Endothelial cell of umbilical vein (primary cell): ENCODE results near the gene NAPA. TPM values are rescaled to one million over a fixed set of nuclear protein-coding genes. Genes with fewer than 3 reads are reported as not detected.

Source experiments
- BruUV-seq: library from RNA; stranded (reverse); fragments of 400-500 nt; replicated peaks from 2 replicates; lab custom pipeline; 2021; lab: Mats Ljungman, UMichigan
- CTCF ChIA-PET: fragments of 300-600, 350-600 bp; sonication (Branson Sonifier 250); formaldehyde crosslinking; loops from one replicate; lab custom pipeline; 2021; ENCODE audit warnings: antibody characterized with exemption, inconsistent platforms; lab: Charles Lee
- POLR2A ChIA-PET: fragments of 300-600, 350-600 bp; sonication (Branson Sonifier 250); formaldehyde crosslinking; loops from one replicate; lab custom pipeline; 2021; ENCODE audit warnings: antibody characterized with exemption, inconsistent platforms; lab: Charles Lee
- DNase-seq: peaks from one replicate; pipeline ENCODE4 v3.0.0-alpha.2; 2011; ENCODE audit warnings: low read depth, low spot score
- FAIRE-seq: peaks from 2 replicates; lab custom pipeline; 2011; peaks lifted over from hg19 to GRCh38; lab: Jason Lieb, UNC
- H2AFZ ChIP-seq: 2 replicates; pipeline ENCODE4 v1.6.0; 2012; ENCODE audit warnings: low read depth, low read length, control low read depth, inconsistent platforms
- H3K27ac ChIP-seq: 2 replicates; pipeline ENCODE4 v1.5.1; 2011; ENCODE audit warnings: low read depth, mild to moderate bottlenecking, control low read depth, low read length, moderate library complexity; ENCODE audit not compliant: insufficient read depth
- H3K27me3 ChIP-seq, 2 experiments: 2 replicates each; pipeline versions ENCODE4 v1.6.0 to v1.6.1; 2011; ENCODE audit warnings: low read length in 2 of 2, mixed read lengths in 1 of 2; ENCODE audit not compliant: control insufficient read depth in 2 of 2, insufficient read depth in 2 of 2
- H3K36me3 ChIP-seq, 2 experiments: 2 replicates in 1 of 2; 3 replicates in 1 of 2; pipeline ENCODE4 v1.5.1; 2011; ENCODE audit warnings: low read length in 2 of 2, mild to moderate bottlenecking in 1 of 2, moderate library complexity in 1 of 2; ENCODE audit not compliant: control insufficient read depth in 2 of 2, insufficient read depth in 2 of 2; ENCODE audit errors: extremely low read depth in 1 of 2
- H3K4me1 ChIP-seq: 3 replicates; pipeline ENCODE4 v1.5.1; 2011; ENCODE audit warnings: mild to moderate bottlenecking, low read length; ENCODE audit not compliant: control insufficient read depth, insufficient read depth; ENCODE audit errors: extremely low read depth
- H3K4me2 ChIP-seq: 2 replicates; pipeline ENCODE4 v1.6.1; 2011; ENCODE audit warnings: low read length, control low read depth, mixed read lengths; ENCODE audit not compliant: insufficient read depth
- H3K4me3 ChIP-seq, 3 experiments: fragments of 200-600 bp in 1 of 3; sonication (generic), shearing (Covaris generic) in 1 of 3; replicated peaks in 1 of 3; 2 replicates each; pipeline ENCODE4 v1.5.1; 2011 to 2016; ENCODE audit warnings: control low read depth in 3 of 3, low read length in 3 of 3, mild to moderate bottlenecking in 2 of 3, inconsistent platforms in 1 of 3, low read depth in 1 of 3, moderate library complexity in 1 of 3; ENCODE audit not compliant: insufficient read depth in 1 of 3
- H3K79me2 ChIP-seq: 2 replicates; pipeline ENCODE4 v1.6.0; 2012; ENCODE audit warnings: low read length, inconsistent platforms; ENCODE audit not compliant: control insufficient read depth, insufficient read depth
- H3K9ac ChIP-seq: replicated peaks from 2 replicates; pipeline ENCODE3; 2011; ENCODE audit warnings: low read length, control low read depth; ENCODE audit not compliant: insufficient read depth; ENCODE audit errors: extremely low read depth
- H3K9me1 ChIP-seq: replicated peaks from 3 replicates; pipeline ENCODE4 v1.6.0; 2011; ENCODE audit warnings: mild to moderate bottlenecking, low read length; ENCODE audit not compliant: control insufficient read depth, insufficient read depth; ENCODE audit errors: extremely low read depth
- H3K9me3 ChIP-seq: replicated peaks from 2 replicates; pipeline ENCODE4 v1.5.1; 2012; ENCODE audit warnings: low read length, inconsistent platforms; ENCODE audit not compliant: control insufficient read depth, insufficient read depth
- H4K20me1 ChIP-seq: replicated peaks from 2 replicates; pipeline ENCODE3; 2011; ENCODE audit warnings: mild to moderate bottlenecking, low read length; ENCODE audit not compliant: control insufficient read depth, insufficient read depth; ENCODE audit errors: extremely low read depth
- CTCF ChIP-seq, 2 donors: IDR thresholded peaks; 1 replicate in 1 of 2; 2 replicates in 1 of 2; pipeline ENCODE4 v1.5.1; 2011; ENCODE audit warnings: low read length in 2 of 2, mild to moderate bottlenecking in 2 of 2, moderate library complexity in 2 of 2, control low read depth in 1 of 2, inconsistent platforms in 1 of 2, low read depth in 1 of 2; ENCODE audit not compliant: insufficient read depth in 1 of 2; ENCODE audit errors: extremely low read depth in 1 of 2
- EZH2 ChIP-seq: IDR thresholded peaks from 2 replicates; pipeline ENCODE4 v1.6.1; 2012; ENCODE audit warnings: borderline replicate concordance, low read depth, mild to moderate bottlenecking, moderate library complexity, low read length, inconsistent platforms; ENCODE audit not compliant: severe bottlenecking
- FOS ChIP-seq: IDR thresholded peaks from 2 replicates; pipeline ENCODE4 v1.6.1; 2011; ENCODE audit warnings: mild to moderate bottlenecking, low read length, moderate library complexity, borderline replicate concordance; ENCODE audit not compliant: insufficient read depth
- GATA2 ChIP-seq: IDR thresholded peaks from 2 replicates; pipeline ENCODE4 v1.7.0; 2011; ENCODE audit warnings: low read depth, mild to moderate bottlenecking, moderate library complexity, mixed read lengths, low read length; ENCODE audit not compliant: insufficient read length, insufficient read depth
- JUN ChIP-seq: IDR thresholded peaks from 2 replicates; pipeline ENCODE4 v1.6.1; 2011; ENCODE audit warnings: borderline replicate concordance, low read depth; ENCODE audit not compliant: insufficient read length, insufficient read depth
- MAX ChIP-seq: IDR thresholded peaks from 2 replicates; pipeline ENCODE4 v1.6.1; 2011; ENCODE audit not compliant: insufficient read depth, insufficient read length
- MYC ChIP-seq: IDR thresholded peaks from one replicate; pipeline ENCODE4 v1.6.1; 2011; ENCODE audit warnings: mild to moderate bottlenecking, low read depth, low read length
- POLR2A ChIP-seq: IDR thresholded peaks from 2 replicates; pipeline ENCODE4 v1.6.1; 2012; ENCODE audit warnings: low read depth, mild to moderate bottlenecking, control low read depth, low read length
- POLR2AphosphoS5 ChIP-seq: IDR thresholded peaks from 2 replicates; pipeline ENCODE4 v1.6.1; 2012; ENCODE audit warnings: low read depth, mild to moderate bottlenecking, control low read depth, low read length, moderate library complexity; ENCODE audit not compliant: insufficient read depth
- dilution Hi-C: fragments of 300-500 bp; cut with MboI; formaldehyde crosslinking; loops from one replicate; pipeline ENCODE4 v1.15.0; 2019; ENCODE audit warnings: low sequenced_read_pairs; ENCODE audit not compliant: extremely low pct_ligation_motif_present
- intact Hi-C: fragments of 100-400 bp; cut with micrococcal nuclease; formaldehyde crosslinking; loops from one replicate; pipeline ENCODE4 v1.10.0; 2022
- polyA plus RNA-seq, 4 experiments: library from polyadenylated mRNA; depleted of rRNA in 3 of 4; stranded (reverse) in 3 of 4; unstranded in 1 of 4; fragments of >200 nt; gene quantifications; 2 replicates each; pipeline versions ENCODE4 v1.2.1 to v1.2.3, GENCODE V29; 2011 to 2012; ENCODE audit warnings: missing spikeins in 1 of 4
- total RNA-seq: library from RNA; stranded (reverse); gene quantifications from 2 replicates; pipeline ENCODE4 v1.2.3, GENCODE V29; 2021

The NAPA gene
- total and polyA plus RNA-seq, 2 donors (not counting 3 experiments of a cell fraction or from before 2014, with no cell fraction given), result 107 to 154 TPM

- no peak overlapping the region for H3K9ac ChIP-seq
- no peaks in the 10 kb centered on the region for H3K79me2 ChIP-seq
- POLR2A ChIA-PET, result no interaction called here
- no peaks in the 10 kb centered on the region for H4K20me1 ChIP-seq
- no peak overlapping the region for H3K4me2 ChIP-seq
- CTCF ChIA-PET, result interaction anchor here (0.9 to 2.5 kb wide), 2 partner anchors 8 to 263 kb away, joined by 3 to 10 read pairs; no protein-coding TSS in a partner anchor
- H3K36me3 ChIP-seq, result no peaks in the 10 kb centered on the region
- TF ChIP-seq JUN (no peak), POLR2A (no peak), POLR2AphosphoS5 (no peak), CTCF (IDR thresholded peaks at IDR 0.05; ENCODE audit: extremely low read depth in 1 of 2, insufficient read depth in 1 of 2, low read depth in 1 of 2, low read length in 2 of 2) (no peak), MYC (no peak), MAX (no peak), GATA2 (no peak), EZH2 (no peak), FOS (no peak)
- H3K4me3 ChIP-seq, result no peak overlapping the region
- H3K9me3 ChIP-seq, result no peaks in the 10 kb centered on the region
- no peak for FAIRE-seq
- no peak overlapping the region for H3K27ac ChIP-seq
- no peak overlapping the region for H2AFZ ChIP-seq
- H3K9me1 ChIP-seq, result no peaks in the 10 kb centered on the region
- no peaks in the 10 kb centered on the region for H3K4me1 ChIP-seq
- intact Hi-C loops, result no loop called here
- no TSS peak for BruUV-seq
- peaks cover 24 to 30% of the 10 kb centered on the region in 2 experiments for H3K27me3 ChIP-seq
- dilution Hi-C loops, result no loop called here
- no peak for DNase-seq
Observed at GRCh38 chr19:47444388-47444821, 70.5 kb downstream of the NAPA start.
